CD4-positive, alpha-beta T cell (primary cell): Measurements from ENCODE around the gene TMEM74B. TPM values are rescaled to one million over a fixed set of nuclear protein-coding genes. Genes with fewer than 3 reads are reported as not detected.
A peak's percentile ranks its signal among the peaks of the same experiment; 100 is the strongest.

ENCODE experiments used
- ATAC-seq: fragments of 200-7000 bp; cut with Tn5 transposase; one replicate; pipeline ENCODE4 v1.10.0; 2022; ENCODE audit warnings: mild to moderate bottlenecking; ENCODE audit not compliant: poor library complexity
- CTCF ChIA-PET: fragments of 350-600 bp; sonication (Branson Sonifier 250); formaldehyde crosslinking; loops from one replicate; lab custom pipeline; 2021; ENCODE audit warnings: antibody characterized with exemption, inconsistent platforms; lab: Charles Lee
- POLR2A ChIA-PET: fragments of 350-600 bp; sonication (Branson Sonifier 250); formaldehyde crosslinking; loops from one replicate; lab custom pipeline; 2021; ENCODE audit warnings: antibody characterized with exemption, inconsistent platforms; lab: Charles Lee
- DNase-seq, 14 experiments: peaks; one replicate each; pipeline ENCODE4 v3.0.0-alpha.2; 2013 to 2020; ENCODE audit warnings: mixed read lengths in 2 of 14
- H3K27ac ChIP-seq, 2 donors: one replicate each; pipeline versions ENCODE4 v1.5.1 to v1.7.0; 2013; ENCODE audit warnings: low read length in 2 of 2, low read depth in 1 of 2, mild to moderate bottlenecking in 1 of 2
- H3K27me3 ChIP-seq, 2 experiments: 1 replicate in 1 of 2; 2 replicates in 1 of 2; pipeline versions ENCODE4 v1.6.1 to v1.7.0; 2013; ENCODE audit warnings: low read length in 2 of 2, control low read depth in 1 of 2, mild to moderate bottlenecking in 1 of 2, moderate library complexity in 1 of 2; ENCODE audit not compliant: insufficient read depth in 2 of 2, control insufficient read depth in 1 of 2
- H3K36me3 ChIP-seq: one replicate; pipeline ENCODE4 v1.6.1; 2013; ENCODE audit warnings: low read length, control low read depth; ENCODE audit not compliant: insufficient read depth
- H3K4me1 ChIP-seq: one replicate; pipeline ENCODE4 v1.6.1; 2013; ENCODE audit warnings: low read length, control low read depth; ENCODE audit not compliant: insufficient read depth
- H3K4me3 ChIP-seq: one replicate; pipeline ENCODE4 v1.5.1; 2013; ENCODE audit warnings: mild to moderate bottlenecking, low read length, moderate library complexity
- H3K9me3 ChIP-seq, 2 experiments: 1 replicate in 1 of 2; 2 replicates in 1 of 2; pipeline versions ENCODE4 v1.6.1 to v1.7.0; 2013; ENCODE audit warnings: low read length in 2 of 2, mild to moderate bottlenecking in 2 of 2, control low read depth in 1 of 2, moderate library complexity in 1 of 2; ENCODE audit not compliant: control insufficient read depth in 1 of 2, insufficient read depth in 1 of 2
- H3K27ac Mint-ChIP-seq: one replicate; pipeline ENCODE4 v1.8.0; 2020; ENCODE audit warnings: mixed read lengths
- H3K27me3 Mint-ChIP-seq: one replicate; pipeline ENCODE4 v1.8.0; 2021; ENCODE audit warnings: mixed read lengths
- H3K36me3 Mint-ChIP-seq: one replicate; pipeline ENCODE4 v1.8.0; 2021; ENCODE audit warnings: low read depth, mixed read lengths
- H3K4me1 Mint-ChIP-seq: one replicate; pipeline ENCODE4 v1.8.0; 2021; ENCODE audit warnings: low read depth, mixed read lengths
- H3K4me3 Mint-ChIP-seq: one replicate; pipeline ENCODE4 v1.8.0; 2020; ENCODE audit warnings: mild to moderate bottlenecking, mixed read lengths
- H3K9me3 Mint-ChIP-seq: one replicate; pipeline ENCODE4 v1.8.0; 2020; ENCODE audit warnings: mixed read lengths
- intact Hi-C, 2 experiments: fragments of 100-400 bp; cut with DNase I in 1 of 2; cut with micrococcal nuclease in 1 of 2; formaldehyde crosslinking; loops; one replicate each; pipeline versions ENCODE4 v1.15.1 to v1.9.0; 2023 to 2025; cut with DNase I, micrococcal nuclease
- polyA plus RNA-seq, 2 donors: library from polyadenylated mRNA; unstranded; fragments of 120-200 nt; gene quantifications; one replicate each; pipeline ENCODE4 v1.2.1, GENCODE V29; 2013
- total RNA-seq, 174 experiments: library from RNA in 2 of 174; stranded (reverse) in 2 of 174; gene quantifications; one replicate each; pipeline ENCODE4 v1.2.3 and lab custom pipeline; 2021 to 2026
- TF ChIP-seq, protein P1 (sequence below): fragments of 200-600 bp; IDR thresholded peaks from one replicate; pipeline ENCODE4 v1.8.0; 2022; ENCODE audit warnings: antibody characterized with exemption, mild to moderate bottlenecking

The TMEM74B gene
- total RNA-seq (under 1 TPM in 1 of 2 experiments, not detected in 1; 0.17 TPM), total RNA-seq (lab: John Stamatoyannopoulos, UW) (0 to 1.4 (median 0.05) reads per million in 172 experiments)
- 0.09 TPM for polyA plus RNA-seq (2013, experiment 1 of 2)
- polyA plus RNA-seq (2013, experiment 2 of 2) = 0.42 TPM

GRCh38 chr20:1184638-1185315 is at the start of gene TMEM74B:
Gene TMEM74B (minus strand): TSS chr20:1184981. CDS start chr20:1183801, 1,180 bp downstream.
- DNase-seq = no peak
- Mint-ChIP-seq H3K4me1 (peaks cover 12% of the 10 kb centered on the region), H3K27me3 (peaks cover 38% of the 10 kb centered on the region), H3K4me3 (peak within 1 kb of the TSS; percentile 85), H3K9me3 (no peaks in the 10 kb centered on the region), H3K36me3 (no peaks in the 10 kb centered on the region), H3K27ac (no peak within 1 kb of the TSS)
- Histone ChIP-seq H3K27me3 (peaks cover 13 to 20% of the 10 kb centered on the region in 2 experiments), H3K4me3 (peak within 1 kb of the TSS; percentile 14), H3K9me3 (no peaks in the 10 kb centered on the region), H3K4me1 (peaks cover 8% of the 10 kb centered on the region), H3K36me3 (no peaks in the 10 kb centered on the region), H3K27ac (no peak within 1 kb of the TSS)
- ATAC-seq = no peak
- CTCF ChIA-PET = no interaction called here
- POLR2A ChIA-PET = no interaction called here
- intact Hi-C loops = no loop called here
- TF ChIP-seq, protein P1, sequence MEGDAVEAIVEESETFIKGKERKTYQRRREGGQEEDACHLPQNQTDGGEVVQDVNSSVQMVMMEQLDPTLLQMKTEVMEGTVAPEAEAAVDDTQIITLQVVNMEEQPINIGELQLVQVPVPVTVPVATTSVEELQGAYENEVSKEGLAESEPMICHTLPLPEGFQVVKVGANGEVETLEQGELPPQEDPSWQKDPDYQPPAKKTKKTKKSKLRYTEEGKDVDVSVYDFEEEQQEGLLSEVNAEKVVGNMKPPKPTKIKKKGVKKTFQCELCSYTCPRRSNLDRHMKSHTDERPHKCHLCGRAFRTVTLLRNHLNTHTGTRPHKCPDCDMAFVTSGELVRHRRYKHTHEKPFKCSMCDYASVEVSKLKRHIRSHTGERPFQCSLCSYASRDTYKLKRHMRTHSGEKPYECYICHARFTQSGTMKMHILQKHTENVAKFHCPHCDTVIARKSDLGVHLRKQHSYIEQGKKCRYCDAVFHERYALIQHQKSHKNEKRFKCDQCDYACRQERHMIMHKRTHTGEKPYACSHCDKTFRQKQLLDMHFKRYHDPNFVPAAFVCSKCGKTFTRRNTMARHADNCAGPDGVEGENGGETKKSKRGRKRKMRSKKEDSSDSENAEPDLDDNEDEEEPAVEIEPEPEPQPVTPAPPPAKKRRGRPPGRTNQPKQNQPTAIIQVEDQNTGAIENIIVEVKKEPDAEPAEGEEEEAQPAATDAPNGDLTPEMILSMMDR = no peak

- peaks cover 0 to 18% of the 10 kb centered on the region in 2 experiments for H3K27me3 ChIP-seq
- Mint-ChIP-seq H3K36me3 (no peaks in the 10 kb centered on the region), H3K9me3 (no peaks in the 10 kb centered on the region), H3K27me3 (peaks cover 31% of the 10 kb centered on the region), H3K27ac (no peak overlapping the region), H3K4me3 (no peak overlapping the region), H3K4me1 (peaks cover under 1% of the 10 kb centered on the region)
- TF ChIP-seq, protein P1 = no peak
- ChIA-PET CTCF (no interaction called here), POLR2A (no interaction called here)
- intact Hi-C loops = no loop called here
- no peaks in the 10 kb centered on the region for H3K36me3 ChIP-seq
- DNase-seq = no peak
- H3K27ac ChIP-seq = no peak overlapping the region
- H3K4me1 ChIP-seq = no peaks in the 10 kb centered on the region
- no peaks in the 10 kb centered on the region for H3K9me3 ChIP-seq
- H3K4me3 ChIP-seq = no peak overlapping the region
- ATAC-seq = no peak
These were observed 47.7 kb upstream of the TMEM74B start for GRCh38 chr20:1232286-1233111.

GRCh38 chr20:1229541-1229940 is 44.8 kb upstream of the TMEM74B start:
- H3K27me3 ChIP-seq = peaks cover 0 to 18% of the 10 kb centered on the region in 2 experiments

More at GRCh38 chr20:1229541-1229940, 44.8 kb upstream of the TMEM74B start:
- Histone ChIP-seq H3K9me3 (peaks cover 0 to 3% of the 10 kb centered on the region in 2 experiments), H3K4me1 (peaks cover 18% of the 10 kb centered on the region), H3K27ac (no peak overlapping the region), H3K4me3 (no peak overlapping the region), H3K36me3 (no peaks in the 10 kb centered on the region)
- Mint-ChIP-seq H3K4me3 (no peak overlapping the region), H3K36me3 (no peaks in the 10 kb centered on the region), H3K9me3 (no peaks in the 10 kb centered on the region), H3K27me3 (peaks cover 26% of the 10 kb centered on the region), H3K4me1 (peaks cover 14% of the 10 kb centered on the region), H3K27ac (no peak overlapping the region)
- ATAC-seq = no peak
- POLR2A ChIA-PET = no interaction called here
- no peak for DNase-seq
- intact Hi-C loops = loop anchor here (5.0 to 10.0 kb wide), 3 partner anchors 38 to 875 kb away; partner anchors contain the start of genes SNPH (in 1 of the 2) and STK35 (in 1 of the 2)
- CTCF ChIA-PET = interaction anchor here (1.6 kb wide), 1 partner anchor 16 kb away, joined by 4 read pairs; no protein-coding TSS in a partner anchor
- TF ChIP-seq, protein P1 = no peak
